ENCODE measurements around the gene PLCG2.

Gene PLCG2

DNA sequence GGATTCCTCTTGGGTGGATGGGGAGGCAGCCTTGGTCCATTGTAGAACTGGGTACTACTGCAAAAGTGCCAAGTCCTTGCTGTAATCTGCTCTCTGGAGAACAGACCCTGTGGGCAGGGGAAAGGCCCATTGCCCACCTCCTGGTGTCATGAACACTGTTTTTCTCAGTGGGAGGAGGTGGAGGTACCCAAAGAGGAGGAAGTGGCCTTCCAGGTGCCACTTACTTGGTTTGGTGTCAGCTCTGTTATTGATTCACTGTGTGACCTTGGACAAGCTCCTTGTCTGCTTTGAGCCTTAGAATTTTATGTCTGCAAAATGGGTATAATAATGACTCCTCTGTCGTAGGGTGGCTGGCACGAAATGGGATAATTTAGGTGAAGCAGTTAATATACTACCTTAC lies 55.8 kb downstream of the PLCG2 start:
- no peak overlapping the region for H3K4me3 ChIP-seq (ENCODE audit: low read depth, low read length)
- TF ChIP-seq, protein P1, sequence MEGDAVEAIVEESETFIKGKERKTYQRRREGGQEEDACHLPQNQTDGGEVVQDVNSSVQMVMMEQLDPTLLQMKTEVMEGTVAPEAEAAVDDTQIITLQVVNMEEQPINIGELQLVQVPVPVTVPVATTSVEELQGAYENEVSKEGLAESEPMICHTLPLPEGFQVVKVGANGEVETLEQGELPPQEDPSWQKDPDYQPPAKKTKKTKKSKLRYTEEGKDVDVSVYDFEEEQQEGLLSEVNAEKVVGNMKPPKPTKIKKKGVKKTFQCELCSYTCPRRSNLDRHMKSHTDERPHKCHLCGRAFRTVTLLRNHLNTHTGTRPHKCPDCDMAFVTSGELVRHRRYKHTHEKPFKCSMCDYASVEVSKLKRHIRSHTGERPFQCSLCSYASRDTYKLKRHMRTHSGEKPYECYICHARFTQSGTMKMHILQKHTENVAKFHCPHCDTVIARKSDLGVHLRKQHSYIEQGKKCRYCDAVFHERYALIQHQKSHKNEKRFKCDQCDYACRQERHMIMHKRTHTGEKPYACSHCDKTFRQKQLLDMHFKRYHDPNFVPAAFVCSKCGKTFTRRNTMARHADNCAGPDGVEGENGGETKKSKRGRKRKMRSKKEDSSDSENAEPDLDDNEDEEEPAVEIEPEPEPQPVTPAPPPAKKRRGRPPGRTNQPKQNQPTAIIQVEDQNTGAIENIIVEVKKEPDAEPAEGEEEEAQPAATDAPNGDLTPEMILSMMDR (IDR thresholded peaks at IDR 0.05; ENCODE audit: low read depth, low read length): no peak
- in situ Hi-C loops (cut with HindIII; ENCODE audit: low sequenced_read_pairs): no loop called here
- DNase-seq (ENCODE audit: low read depth, low spot score): no peak

DNA sequence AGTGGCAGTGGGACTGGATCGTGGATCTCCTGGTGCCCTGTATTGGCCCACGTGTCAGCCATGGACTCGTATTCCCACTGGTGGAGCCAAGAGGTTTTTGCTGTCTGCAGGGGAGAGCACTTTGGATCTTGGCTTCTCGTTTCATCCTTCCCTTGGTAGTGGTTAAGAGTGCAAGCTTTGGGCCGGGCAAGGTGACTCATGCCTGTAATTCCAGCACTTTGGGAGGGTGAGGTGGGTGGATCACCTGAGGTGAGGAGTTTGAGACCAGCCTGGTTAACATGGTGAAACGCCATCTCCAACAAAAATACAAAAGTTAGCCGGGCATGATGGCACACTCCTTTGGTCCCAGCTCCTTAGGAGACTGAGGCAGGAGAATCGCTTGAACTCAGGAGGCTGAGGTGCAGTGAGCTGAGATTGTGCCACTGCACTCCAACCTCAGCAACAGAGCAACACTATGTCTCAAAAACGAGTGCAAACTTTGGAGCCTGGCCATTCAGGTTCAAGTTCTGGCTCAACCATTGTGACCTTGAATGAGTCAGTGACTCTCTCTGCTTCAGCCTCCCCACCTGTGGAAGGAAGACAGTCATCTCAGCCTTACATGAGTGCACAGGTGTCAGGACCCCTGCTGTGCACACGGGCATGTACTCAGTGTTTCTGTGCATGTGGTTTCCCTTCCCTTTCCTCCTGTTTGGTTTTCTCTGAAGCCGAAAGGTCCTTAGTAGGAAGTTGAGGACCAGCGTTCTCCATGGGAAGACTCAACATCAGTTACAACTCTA lies 57.4 kb downstream of the PLCG2 start:
- H3K4me3 ChIP-seq (ENCODE audit: low read depth, low read length): no peak overlapping the region
- no peak for DNase-seq (ENCODE audit: low read depth, low spot score)
- in situ Hi-C loops (cut with HindIII; ENCODE audit: low sequenced_read_pairs): no loop called here
- TF ChIP-seq, protein P1 (IDR thresholded peaks at IDR 0.05; ENCODE audit: low read depth, low read length): no peak

DNA sequence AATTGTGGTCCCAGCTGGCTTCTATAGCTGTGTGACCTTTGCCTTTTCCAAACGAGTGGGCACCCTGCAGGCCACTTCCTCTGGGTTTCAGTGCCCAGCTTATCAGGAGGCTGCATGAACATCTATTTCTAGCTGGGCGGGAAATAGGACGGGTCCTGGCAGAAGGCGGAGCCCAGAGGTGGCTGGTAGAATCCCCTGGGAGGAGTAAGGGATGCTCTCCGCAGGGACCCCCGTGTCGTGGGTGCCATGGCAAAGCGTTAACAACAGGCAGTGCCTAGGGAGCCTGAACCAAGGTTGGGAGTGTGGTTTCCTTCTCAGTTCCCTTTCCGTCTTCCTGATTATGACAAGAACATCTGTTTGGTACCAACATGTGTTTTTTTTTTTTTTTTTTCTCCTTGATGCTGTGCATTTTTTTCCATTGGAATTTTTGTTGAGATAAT lies 58.2 kb downstream of the PLCG2 start:
- TF ChIP-seq, protein P1 (IDR thresholded peaks at IDR 0.05; ENCODE audit: low read depth, low read length): no peak
- in situ Hi-C loops (cut with HindIII; ENCODE audit: low sequenced_read_pairs): no loop called here
- no peak for DNase-seq (ENCODE audit: low read depth, low spot score)
- H3K4me3 ChIP-seq (ENCODE audit: low read depth, low read length): no peak overlapping the region

DNA sequence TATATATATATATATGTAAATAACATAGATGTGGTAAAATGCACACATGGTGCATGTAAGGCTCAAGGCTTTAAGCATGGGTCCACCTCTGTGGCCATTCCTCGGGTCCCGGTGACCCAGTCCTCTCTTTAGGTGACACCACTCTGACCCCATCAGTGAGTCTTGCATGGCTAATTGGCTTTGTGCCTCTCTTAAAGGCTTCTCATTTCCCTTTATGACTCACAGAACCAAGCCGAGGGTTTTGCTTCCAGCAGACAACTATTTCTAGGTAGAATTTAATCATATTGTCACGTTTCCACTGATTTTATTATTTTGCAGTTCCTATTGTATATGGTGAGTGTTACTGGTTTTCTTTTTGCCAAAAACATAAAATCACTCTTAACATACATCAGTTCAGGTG lies 59.7 kb downstream of the PLCG2 start:
- peak; percentile 9 for DNase-seq (ENCODE audit: low read depth, low spot score)
- TF ChIP-seq, protein P1 (IDR thresholded peaks at IDR 0.05; ENCODE audit: low read depth, low read length): no peak
- H3K4me3 ChIP-seq (ENCODE audit: low read depth, low read length): no peak overlapping the region
- in situ Hi-C loops (cut with HindIII; ENCODE audit: low sequenced_read_pairs): no loop called here

DNA sequence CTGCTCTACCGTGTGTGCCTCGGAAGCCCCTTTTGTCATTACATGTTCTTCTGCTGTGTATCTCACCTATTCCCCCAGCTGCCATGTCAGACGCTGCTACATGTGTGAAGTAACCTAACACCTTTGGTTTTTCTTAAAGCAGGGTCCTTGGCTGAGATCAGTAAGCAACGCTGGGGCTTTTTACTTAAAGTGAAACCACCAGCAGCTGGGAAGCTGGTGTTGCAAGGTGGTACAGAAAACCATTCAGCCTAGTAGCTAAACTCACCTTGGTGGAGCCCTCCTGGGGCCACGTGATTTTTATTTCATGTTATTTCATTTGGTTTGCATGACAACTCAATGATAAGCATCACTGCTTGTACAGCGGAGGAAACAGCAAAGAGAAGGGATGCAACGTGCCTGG lies 62.6 kb downstream of the PLCG2 start:
- DNase-seq (ENCODE audit: low read depth, low spot score): no peak
- TF ChIP-seq, protein P1 (IDR thresholded peaks at IDR 0.05; ENCODE audit: low read depth, low read length): no peak
- no peak overlapping the region for H3K4me3 ChIP-seq (ENCODE audit: low read depth, low read length)
- in situ Hi-C loops (cut with HindIII; ENCODE audit: low sequenced_read_pairs): no loop called here

DNA sequence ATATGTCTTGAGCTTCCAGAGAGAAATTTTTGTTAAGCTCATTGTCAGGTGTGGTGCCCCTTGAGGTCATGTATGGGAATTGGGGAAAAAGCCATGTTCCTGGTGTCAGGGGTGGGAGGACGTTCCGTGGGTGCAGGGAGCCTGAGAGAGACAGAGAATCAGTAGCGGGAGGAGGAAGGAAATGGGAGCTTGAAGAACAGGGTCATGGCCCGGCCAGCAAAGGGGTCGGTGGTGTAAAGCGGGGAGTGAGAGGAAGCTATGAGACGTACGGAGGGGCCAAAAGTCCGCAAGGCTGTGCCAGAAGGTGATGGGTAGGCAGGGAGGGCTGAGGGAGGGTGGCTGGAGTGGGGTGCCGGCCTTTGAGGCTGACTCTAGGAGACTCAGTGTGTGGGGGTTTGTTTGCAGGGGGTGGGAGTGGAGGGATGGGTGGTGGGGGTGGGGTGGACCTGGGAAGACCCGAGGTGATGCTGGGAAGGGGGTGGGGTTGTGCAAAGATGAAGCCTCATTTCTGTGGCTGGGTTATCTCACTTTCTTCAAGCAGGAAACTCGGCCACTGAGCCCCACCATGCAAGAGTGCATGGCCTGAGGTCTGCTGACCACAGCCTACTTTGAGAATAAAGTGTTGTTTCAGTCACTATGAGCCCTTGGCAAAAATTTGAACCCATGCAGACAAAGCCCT lies 63.6 kb downstream of the PLCG2 start:
- in situ Hi-C loops (cut with HindIII; ENCODE audit: low sequenced_read_pairs): no loop called here
- H3K4me3 ChIP-seq (ENCODE audit: low read depth, low read length): no peak overlapping the region
- TF ChIP-seq, protein P1 (IDR thresholded peaks at IDR 0.05; ENCODE audit: low read depth, low read length): no peak
- DNase-seq (ENCODE audit: low read depth, low spot score): no peak

Measured in astrocyte of the spinal cord (primary cell).